Sigmoid colon (tissue), 7 donors: ENCODE results near the gene ERGIC1. TPM values are rescaled to one million over a fixed set of nuclear protein-coding genes. Genes with fewer than 3 reads are reported as not detected.
A peak's percentile ranks its signal among the peaks of the same experiment; 100 is the strongest.

Experiments
- DNase-seq: peaks from one replicate; pipeline ENCODE4 v3.0.0-alpha.2; 2019
- H3K27ac ChIP-seq, 4 donors: fragments of 200-600 bp; sonication (generic); one replicate each; pipeline ENCODE4 v1.5.1; 2016 to 2019; ENCODE audit warnings: mild to moderate bottlenecking in 1 of 4
- H3K27me3 ChIP-seq, 3 donors: fragments of 200-600 bp; sonication (generic); one replicate each; pipeline ENCODE4 v1.5.1; 2019; ENCODE audit warnings: mild to moderate bottlenecking in 1 of 3
- H3K36me3 ChIP-seq, 4 donors: fragments of 200-600 bp; sonication (generic); one replicate each; pipeline ENCODE4 v1.5.1; 2016 to 2019
- H3K4me1 ChIP-seq, 4 donors: fragments of 200-600 bp; sonication (generic); one replicate each; pipeline ENCODE4 v1.5.1; 2017 to 2019
- H3K4me3 ChIP-seq, 4 donors: fragments of 200-600 bp; sonication (generic); one replicate each; pipeline ENCODE4 v1.5.1; 2017 to 2019; ENCODE audit warnings: mild to moderate bottlenecking in 2 of 4, moderate library complexity in 1 of 4
- H3K9me3 ChIP-seq, 4 donors: fragments of 200-600 bp in 3 of 4; sonication (generic) in 3 of 4; one replicate each; pipeline versions ENCODE4 v1.5.1 to v1.6.1; 2013 to 2019
- CTCF ChIP-seq, 4 experiments: fragments of 450-650 bp in 3 of 4; fragments of 200-600 bp in 1 of 4; IDR thresholded peaks; one replicate each; pipeline ENCODE4 v1.5.1; 2016 to 2019; ENCODE audit warnings: antibody characterized with exemption in 4 of 4, mild to moderate bottlenecking in 3 of 4, moderate library complexity in 2 of 4
- EP300 ChIP-seq, 4 donors: sonication (generic); formaldehyde crosslinking; IDR thresholded peaks; one replicate each; pipeline ENCODE4 v1.6.1; 2017; ENCODE audit warnings: antibody characterized with exemption in 4 of 4
- POLR2A ChIP-seq, 2 donors: fragments of 450-650 bp; IDR thresholded peaks; one replicate each; pipeline ENCODE4 v1.6.1; 2016; ENCODE audit warnings: antibody characterized with exemption in 2 of 2, mild to moderate bottlenecking in 2 of 2, moderate library complexity in 2 of 2
- POLR2AphosphoS5 ChIP-seq, 4 donors: sonication (generic); formaldehyde crosslinking; IDR thresholded peaks; one replicate each; pipeline ENCODE4 v1.6.1; 2017; ENCODE audit warnings: antibody characterized with exemption in 4 of 4
- WGBS, 2 donors: extraction: QIAGEN DNeasy Blood & Tissue Kit; methylation state at CpG; one replicate each; pipeline ENCODE4 v1.1.7; 2013; 5-methylcytosine and 5-hydroxymethylcytosine counted together
- intact Hi-C: fragments of 100-400 bp; cut with DNase I; formaldehyde crosslinking; loops from one replicate; pipeline ENCODE4 v1.15.1; 2023
- polyA plus RNA-seq, 3 donors: library from polyadenylated mRNA; stranded (reverse); fragments of 200-250 nt; gene quantifications; one replicate each; pipeline ENCODE4 v1.2.3, GENCODE V29; 2013
- total RNA-seq, 4 donors: library from RNA; depleted of rRNA; stranded (reverse); fragments of >200 nt; gene quantifications; one replicate each; pipeline ENCODE4 v1.1.0, GENCODE V29; 2016
- donor health status: healthy with polysubstance abuse.
- donor health status: Bipolar disorder and iron deficiency.
- donor health status: healthy.

ERGIC1 gene
- total and polyA plus RNA-seq, 7 donors, result 80.6 to 160 (median 117) TPM

GRCh38 chr5:172935096-172935495, 101.0 kb downstream of the ERGIC1 start:
- DNase-seq, result no peak
- WGBS, 2 donors, result 94 to 96% methylated on average over 14 of the region's 14 CpGs
- Histone ChIP-seq H3K27ac (no peak overlapping the region), H3K27me3 (no peaks in the 10 kb centered on the region), H3K9me3 (no peaks in the 10 kb centered on the region), H3K4me3 (no peak overlapping the region), H3K36me3 (peaks cover 0 to 60% (median 33%) of the 10 kb centered on the region in 4 donors), H3K4me1 (peaks cover 0 to 21% (median 16%) of the 10 kb centered on the region in 4 donors)
- intact Hi-C loops, result no loop called here
- TF ChIP-seq CTCF (IDR thresholded peaks at IDR 0.05), result no peak
- TF ChIP-seq POLR2A (IDR thresholded peaks at IDR 0.05), result no peak
- no peak for TF ChIP-seq POLR2AphosphoS5 (IDR thresholded peaks at IDR 0.05)
- TF ChIP-seq EP300 (IDR thresholded peaks at IDR 0.05), result no peak

- DNase-seq, result no peak
- intact Hi-C loops, result no loop called here
- Histone ChIP-seq H3K4me1 (peaks cover 0 to 13% (median 9%) of the 10 kb centered on the region in 4 donors), H3K4me3 (no peak overlapping the region), H3K9me3 (no peaks in the 10 kb centered on the region), H3K27ac (no peak overlapping the region), H3K36me3 (peaks cover 0 to 60% (median 36%) of the 10 kb centered on the region in 4 donors), H3K27me3 (no peaks in the 10 kb centered on the region)
- WGBS, 2 donors, result 95 to 97% methylated on average over 5 of the region's 5 CpGs
- TF ChIP-seq EP300 (IDR thresholded peaks at IDR 0.05) (no peak), POLR2AphosphoS5 (IDR thresholded peaks at IDR 0.05) (no peak), POLR2A (IDR thresholded peaks at IDR 0.05) (no peak), CTCF (IDR thresholded peaks at IDR 0.05) (no peak)
These were observed 102.3 kb downstream of the ERGIC1 start for GRCh38 chr5:172936401-172936800.

GRCh38 chr5:172939071-172939470, 105.0 kb downstream of the ERGIC1 start:
- no peak for DNase-seq
- WGBS, 2 donors, result 80 to 81% methylated on average over 10 of the region's 10 CpGs
- intact Hi-C loops, result no loop called here
- Histone ChIP-seq H3K4me3 (no peak overlapping the region), H3K36me3 (peaks cover 0 to 80% (median 37%) of the 10 kb centered on the region in 4 donors), H3K4me1 (no peaks in the 10 kb centered on the region), H3K27ac (no peak overlapping the region), H3K9me3 (no peaks in the 10 kb centered on the region), H3K27me3 (no peaks in the 10 kb centered on the region)
- no peak for TF ChIP-seq POLR2AphosphoS5 (IDR thresholded peaks at IDR 0.05)
- peak in 1 of 4 experiments; percentile 15 for TF ChIP-seq CTCF (IDR thresholded peaks at IDR 0.05)

- intact Hi-C loops, result no loop called here
- no peak for TF ChIP-seq EP300 (IDR thresholded peaks at IDR 0.05)
- no peak for TF ChIP-seq POLR2AphosphoS5 (IDR thresholded peaks at IDR 0.05)
- TF ChIP-seq POLR2A (IDR thresholded peaks at IDR 0.05), result no peak
- TF ChIP-seq CTCF (IDR thresholded peaks at IDR 0.05), result no peak
- DNase-seq, result no peak
- Histone ChIP-seq H3K9me3 (no peaks in the 10 kb centered on the region), H3K36me3 (peaks cover 0 to 76% (median 36%) of the 10 kb centered on the region in 4 donors), H3K27me3 (no peaks in the 10 kb centered on the region), H3K27ac (no peak overlapping the region), H3K4me3 (no peak overlapping the region), H3K4me1 (no peaks in the 10 kb centered on the region)
- WGBS, 2 donors, result 86 to 88% methylated on average over 16 of the region's 16 CpGs
These were observed 105.7 kb downstream of the ERGIC1 start for GRCh38 chr5:172939611-172940267.
